KOPT-K1 (cell line): ENCODE measurements around the gene PRODH2.
"Not testable (repeated sequence)": the region's sequence is repeated elsewhere in the genome, so short reads cannot be mapped to it uniquely, and the experiment has no call there.

Experiments used
- H3K27ac ChIP-seq: fragments of 200-600 bp; sonication (generic); 2 replicates; pipeline ENCODE4 v1.5.1; 2016; ENCODE audit warnings: antibody characterized with exemption, mild to moderate bottlenecking, low read depth, low read length; ENCODE audit not compliant: poor library complexity, severe bottlenecking
- H3K36me3 ChIP-seq: fragments of 200-600 bp; sonication (generic); 2 replicates; pipeline ENCODE4 v1.5.1; 2017; ENCODE audit warnings: antibody characterized with exemption, mild to moderate bottlenecking, low read length, moderate library complexity; ENCODE audit not compliant: insufficient read depth
- H3K9me3 ChIP-seq: fragments of 200-600 bp; sonication (generic); 2 replicates; pipeline ENCODE4 v1.5.1; 2017; ENCODE audit warnings: antibody characterized with exemption, low read length, mild to moderate bottlenecking; ENCODE audit not compliant: insufficient read depth, poor library complexity, severe bottlenecking

PRODH2 gene

DNA sequence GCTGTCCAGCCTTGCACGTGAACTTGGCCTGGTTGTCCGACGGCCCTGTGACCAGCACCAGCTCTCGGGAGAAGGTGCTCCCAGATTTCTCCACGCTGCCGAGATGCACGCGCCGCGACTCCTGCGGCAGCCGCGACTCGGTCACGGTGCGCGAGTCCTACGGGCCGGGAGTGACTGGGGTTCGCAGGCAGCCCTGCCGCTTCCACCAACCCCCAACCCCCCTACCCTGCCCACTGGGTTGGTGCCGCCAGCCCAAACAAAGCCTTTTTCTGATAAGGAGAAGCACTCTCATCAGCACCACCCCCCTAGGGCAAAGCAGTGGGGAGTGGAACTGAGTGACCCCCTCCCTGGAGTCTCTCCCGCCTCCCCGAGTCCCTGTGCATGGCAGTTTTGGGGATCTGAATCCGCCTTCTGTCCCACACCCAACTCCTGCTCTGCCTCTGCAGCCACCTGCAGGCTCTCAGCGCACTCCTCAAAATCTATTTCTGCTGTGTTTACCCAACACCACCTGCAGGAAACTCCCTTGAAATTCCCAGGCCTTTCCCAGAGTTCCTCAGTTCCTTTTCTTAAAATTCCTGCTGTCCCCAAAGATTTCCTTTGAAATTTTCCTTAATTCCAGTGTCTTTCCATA, 33.5 kb upstream of the PRODH2 start:
- no peak overlapping the region for H3K27ac ChIP-seq

DNA sequence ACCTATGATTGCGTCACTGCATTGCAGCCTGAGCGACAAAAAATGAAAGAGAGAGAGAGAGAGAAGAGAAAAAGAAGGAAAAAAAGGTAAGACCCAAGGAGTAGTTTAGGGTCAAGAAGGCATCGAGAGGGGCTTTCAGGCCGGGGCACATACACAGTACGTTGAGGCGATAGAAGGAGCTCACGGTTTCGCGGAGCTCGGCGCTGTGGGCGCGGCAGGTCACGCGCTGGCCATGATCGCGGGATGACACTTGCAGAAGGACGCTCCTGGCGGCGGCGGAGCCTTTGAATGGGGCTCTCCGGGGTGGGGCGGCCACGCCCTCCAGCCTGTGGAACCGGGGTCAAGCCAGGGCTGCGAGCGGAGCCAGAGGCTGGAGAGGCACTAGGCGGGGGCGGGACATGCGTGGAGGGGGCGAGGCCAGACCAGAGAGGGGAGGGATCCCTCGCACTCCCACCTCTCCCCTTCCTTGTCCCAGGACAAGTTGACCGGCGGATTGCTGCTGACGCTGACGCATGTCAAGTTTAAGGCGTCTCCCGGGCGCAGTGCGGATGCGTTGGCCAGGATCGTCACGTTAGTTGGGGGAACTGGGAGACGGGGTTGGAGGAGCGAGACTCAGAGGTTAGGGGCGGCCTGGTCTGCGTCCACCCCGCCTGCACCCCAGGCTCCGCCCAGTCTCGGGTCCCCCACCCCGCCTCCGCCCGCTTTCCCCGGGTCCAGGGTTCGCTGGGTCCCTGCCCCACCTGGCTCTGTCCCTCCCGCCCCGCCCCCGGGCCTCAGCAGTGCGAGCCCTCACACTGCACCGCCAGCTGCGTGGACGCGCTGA, 32.8 kb upstream of the PRODH2 start:
- Histone ChIP-seq H3K27ac (no peak overlapping the region), H3K36me3 (no peaks in the 10 kb centered on the region), H3K9me3 (no peaks in the 10 kb centered on the region)

More for the DNA sequence above, 33.5 kb upstream of the PRODH2 start:
- no peaks in the 10 kb centered on the region for H3K9me3 ChIP-seq
- H3K36me3 ChIP-seq = no peaks in the 10 kb centered on the region

DNA sequence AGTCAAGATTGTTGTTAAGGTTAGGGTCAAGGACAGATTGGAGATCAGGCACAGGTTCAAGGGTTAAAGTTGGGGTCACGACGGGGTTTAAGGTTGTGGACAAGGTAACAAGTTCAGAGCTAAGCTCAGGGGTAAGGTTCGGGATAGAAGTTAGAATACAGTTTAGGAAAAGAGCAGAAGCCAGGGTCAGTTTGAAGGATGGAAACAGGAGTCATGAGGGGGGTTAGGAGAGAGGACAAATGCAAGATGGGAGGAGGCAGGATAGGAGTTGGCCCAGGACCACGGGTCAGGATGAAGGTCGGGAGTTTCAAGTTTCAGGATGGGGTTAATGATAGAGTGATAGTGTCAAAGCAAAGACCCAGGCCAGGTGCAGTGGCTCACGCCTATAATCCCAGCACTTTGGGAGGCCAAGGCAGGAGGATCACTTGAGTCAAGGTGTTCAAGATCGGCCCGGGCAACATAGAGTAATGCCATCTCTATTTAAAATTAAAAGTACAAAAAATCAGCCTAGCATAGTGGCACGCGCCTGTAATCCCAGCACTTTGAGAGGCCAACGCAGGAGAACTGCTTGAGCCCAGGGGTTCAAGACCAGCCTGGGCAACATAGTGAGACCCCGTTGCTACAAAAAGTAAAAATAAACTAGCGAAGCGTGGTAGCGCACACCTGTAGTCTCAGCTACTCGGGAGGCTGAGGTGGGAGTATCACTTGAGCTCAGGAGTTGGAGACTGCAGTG, 32.0 kb upstream of the PRODH2 start:
- Histone ChIP-seq H3K36me3 (no peaks in the 10 kb centered on the region), H3K9me3 (no peaks in the 10 kb centered on the region), H3K27ac (no peak overlapping the region)

DNA sequence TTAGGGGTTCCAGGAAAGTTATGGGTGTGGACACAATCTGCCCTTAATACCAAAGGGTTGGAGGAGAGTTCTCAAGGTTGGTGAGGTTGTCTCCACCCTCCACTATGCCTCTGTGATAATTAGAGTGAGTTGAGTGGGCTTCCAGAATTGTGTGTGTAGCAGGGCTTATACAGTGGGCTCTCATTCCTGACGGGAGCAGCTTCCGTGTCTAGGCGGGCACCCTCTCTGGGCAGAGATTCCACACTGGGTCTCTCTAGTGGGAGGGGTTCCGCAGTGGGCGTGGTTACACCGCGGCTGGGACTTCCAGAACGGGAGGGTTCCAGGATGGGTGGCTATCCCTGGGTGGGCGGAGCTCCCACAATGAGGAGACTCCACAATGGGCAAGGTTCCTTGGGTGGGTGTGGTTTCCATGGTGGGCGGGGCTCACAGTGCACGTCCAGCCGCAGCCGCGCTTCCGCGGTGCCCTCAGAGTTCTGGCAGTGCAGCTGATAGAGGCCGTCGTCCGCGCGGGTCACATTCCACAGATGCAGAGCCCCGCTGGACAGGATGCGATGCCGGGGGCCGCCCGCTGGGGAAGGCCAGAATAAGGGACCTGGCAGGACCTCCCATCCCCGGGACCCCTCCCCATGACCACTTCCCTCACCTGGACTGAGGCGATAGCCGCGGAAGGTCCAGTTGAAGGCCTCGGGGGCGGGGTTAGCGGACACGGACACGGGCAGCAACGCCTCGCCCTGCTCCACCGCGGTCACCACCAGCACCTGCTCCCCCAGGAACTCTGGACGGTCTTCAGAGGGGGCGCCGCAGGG, 31.2 kb upstream of the PRODH2 start:
- peaks cover 5% of the 10 kb centered on the region for H3K9me3 ChIP-seq
- H3K36me3 ChIP-seq = no peaks in the 10 kb centered on the region
- H3K27ac ChIP-seq = no peak overlapping the region

GRCh38 chr19:35842666-35843272, 30.1 kb upstream of the PRODH2 start:
- Histone ChIP-seq H3K36me3 (no peaks in the 10 kb centered on the region), H3K9me3 (peaks cover 6% of the 10 kb centered on the region), H3K27ac (no peak overlapping the region)

GRCh38 chr19:35841961-35842595, 29.4 kb upstream of the PRODH2 start:
- Histone ChIP-seq H3K36me3 (no peaks in the 10 kb centered on the region), H3K27ac (no peak overlapping the region)

DNA sequence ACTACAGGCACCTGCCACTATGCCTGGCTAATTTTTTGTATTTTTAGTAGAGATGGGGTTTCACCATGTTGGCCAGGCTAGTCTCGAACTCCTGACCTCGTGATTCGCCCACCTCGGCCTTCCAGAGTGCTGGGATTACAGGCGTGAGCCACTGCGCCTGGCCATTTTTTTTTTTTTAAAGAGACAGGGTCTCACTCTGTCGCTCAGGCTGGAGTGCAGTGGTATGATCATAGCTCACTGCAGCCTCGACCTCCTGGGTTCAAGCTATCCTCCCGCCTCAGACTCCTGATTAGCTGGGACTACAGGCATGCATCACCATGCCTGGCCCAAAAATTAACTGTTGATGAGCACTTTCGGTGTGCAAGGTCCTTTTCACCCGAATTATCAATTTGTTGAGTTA, 23.5 kb upstream of the PRODH2 start:
- not testable (repeated sequence) for H3K9me3 ChIP-seq, H3K27ac ChIP-seq, H3K36me3 ChIP-seq

More at GRCh38 chr19:35841961-35842595, 29.4 kb upstream of the PRODH2 start:
- peaks cover 6% of the 10 kb centered on the region for H3K9me3 ChIP-seq

DNA sequence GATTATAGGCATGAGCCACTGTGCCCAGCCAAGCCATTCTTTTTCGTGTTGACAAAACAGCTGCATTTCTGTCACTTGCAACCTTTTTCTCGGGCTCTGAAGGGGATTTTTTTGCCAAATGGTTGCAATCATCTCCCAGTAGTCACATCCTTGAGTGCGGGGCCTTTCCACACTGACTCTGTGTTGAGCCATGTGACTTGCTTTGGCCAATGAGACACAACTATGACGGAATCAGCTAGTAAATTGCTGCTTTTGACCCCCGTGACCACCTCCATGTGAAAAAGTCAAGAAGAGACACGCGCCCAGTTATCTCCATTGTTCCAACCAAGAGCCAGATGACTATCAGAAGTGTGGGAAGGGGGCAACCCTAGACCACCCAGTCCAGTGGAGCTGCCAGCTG, 21.3 kb upstream of the PRODH2 start:
- no peaks in the 10 kb centered on the region for H3K36me3 ChIP-seq
- H3K27ac ChIP-seq = no peak overlapping the region
- H3K9me3 ChIP-seq = peaks cover 1% of the 10 kb centered on the region

- Histone ChIP-seq H3K9me3 (no peaks in the 10 kb centered on the region), H3K36me3 (no peaks in the 10 kb centered on the region), H3K27ac (no peak overlapping the region)
Observed at GRCh38 chr19:35832054-35832453, 19.4 kb upstream of the PRODH2 start.

DNA sequence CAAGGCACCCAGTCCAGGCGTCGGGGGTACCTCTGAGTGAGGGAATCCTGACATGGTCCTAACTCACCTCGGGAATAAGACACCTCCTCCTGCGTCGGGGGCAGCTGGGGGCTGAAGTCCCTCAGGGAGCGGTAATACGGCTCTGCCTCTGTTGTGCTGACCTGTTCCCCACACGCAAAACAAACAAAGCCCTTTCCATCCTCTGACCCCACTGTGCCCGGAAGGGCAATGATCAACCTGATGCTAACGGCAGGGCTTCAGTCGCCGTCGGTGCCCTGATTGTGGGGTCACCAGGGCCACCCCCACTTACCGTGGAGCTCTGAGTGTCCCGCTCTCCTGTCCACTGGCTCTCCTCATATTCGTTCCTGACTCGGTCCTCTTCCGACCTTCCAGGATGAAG, 18.3 kb upstream of the PRODH2 start:
- no peaks in the 10 kb centered on the region for H3K9me3 ChIP-seq
- H3K27ac ChIP-seq = no peak overlapping the region
- H3K36me3 ChIP-seq = no peaks in the 10 kb centered on the region

- Histone ChIP-seq H3K36me3 (no peaks in the 10 kb centered on the region), H3K27ac (no peak overlapping the region), H3K9me3 (no peaks in the 10 kb centered on the region)
Observed at GRCh38 chr19:35828692-35829301, 16.2 kb upstream of the PRODH2 start.

GRCh38 chr19:35824150-35824549, 11.5 kb upstream of the PRODH2 start:
- no peak overlapping the region for H3K27ac ChIP-seq
- no peaks in the 10 kb centered on the region for H3K36me3 ChIP-seq
- H3K9me3 ChIP-seq = no peaks in the 10 kb centered on the region

GRCh38 chr19:35822579-35822978, 9.9 kb upstream of the PRODH2 start:
- Histone ChIP-seq H3K9me3 (no peaks in the 10 kb centered on the region), H3K36me3 (no peaks in the 10 kb centered on the region), H3K27ac (no peak overlapping the region)

DNA sequence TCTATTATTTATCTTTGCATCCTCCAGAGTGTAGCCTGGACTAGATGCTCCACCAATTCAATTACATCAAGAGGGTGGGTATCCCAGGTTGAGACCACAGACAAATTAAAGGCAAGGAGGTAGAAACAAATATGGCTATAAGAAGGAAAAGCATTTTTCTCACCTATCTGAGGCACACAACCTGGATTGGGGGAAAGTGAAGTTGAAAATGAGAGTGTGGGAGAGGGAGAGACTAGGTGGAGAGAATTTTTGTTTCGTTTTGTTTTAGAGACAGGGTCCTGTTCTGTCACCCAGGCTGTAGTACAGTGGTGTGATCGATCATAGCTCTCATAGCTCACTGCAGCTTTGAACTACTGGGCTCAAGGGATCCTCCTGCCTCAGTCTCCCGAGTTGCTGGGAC, 5.8 kb upstream of the PRODH2 start:
- no peaks in the 10 kb centered on the region for H3K36me3 ChIP-seq
- H3K27ac ChIP-seq = no peak overlapping the region
- no peaks in the 10 kb centered on the region for H3K9me3 ChIP-seq
